GM21360 (cell line): ENCODE measurements around the gene POC1A.
"Not testable (repeated sequence)": the region's sequence is repeated elsewhere in the genome, so short reads cannot be mapped to it uniquely, and the experiment has no call there.

Experiments
- ATAC-seq: cut with Tn5 transposase; IDR thresholded peaks from one replicate; pipeline ENCODE4 v1.9.1; 2021; ENCODE audit warnings: mild to moderate bottlenecking, moderate library complexity; ENCODE audit not compliant: unreplicated experiment

POC1A gene

DNA sequence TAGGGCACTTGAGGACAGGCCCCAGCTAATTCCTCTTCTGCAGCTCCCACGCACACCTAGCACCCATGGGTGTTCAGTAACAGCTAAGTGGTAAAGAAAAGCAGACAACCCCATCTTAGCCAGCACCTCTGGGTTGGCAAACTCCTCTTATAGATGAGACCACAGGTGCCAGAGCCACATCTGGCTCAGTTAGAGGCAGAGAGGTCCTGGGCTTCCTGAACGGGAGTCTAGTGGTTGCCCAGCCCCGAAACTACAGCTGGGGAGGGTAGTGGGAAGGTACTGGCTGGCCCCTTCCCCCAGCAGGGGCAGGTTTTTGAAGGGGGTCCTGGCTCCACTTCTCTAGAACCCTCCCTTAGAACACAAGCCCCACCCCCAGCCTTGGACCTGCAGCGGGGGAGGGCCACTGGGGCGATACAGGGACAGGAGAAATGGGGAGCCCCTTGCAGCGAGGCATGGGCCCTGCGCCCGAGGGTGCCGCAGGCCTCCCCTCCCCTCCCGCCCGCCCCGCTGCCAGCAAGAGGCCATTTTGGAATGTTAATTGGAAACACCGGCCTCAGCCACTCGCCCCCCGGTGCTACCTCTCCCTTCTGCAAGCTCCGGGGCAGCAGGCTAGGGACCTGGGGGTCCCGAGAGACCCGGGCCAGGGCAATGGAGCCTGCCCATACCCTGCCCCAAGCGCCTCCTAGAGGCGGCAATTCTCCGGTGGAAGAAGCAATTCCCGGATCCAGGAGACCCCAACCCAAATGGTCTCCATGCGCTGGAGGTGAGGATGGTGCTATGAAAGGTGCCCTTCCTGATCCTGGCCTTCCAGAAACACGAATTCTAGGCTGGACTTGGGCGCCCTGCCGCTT, 99.3 kb downstream of the POC1A start:
- ATAC-seq = no peak

DNA sequence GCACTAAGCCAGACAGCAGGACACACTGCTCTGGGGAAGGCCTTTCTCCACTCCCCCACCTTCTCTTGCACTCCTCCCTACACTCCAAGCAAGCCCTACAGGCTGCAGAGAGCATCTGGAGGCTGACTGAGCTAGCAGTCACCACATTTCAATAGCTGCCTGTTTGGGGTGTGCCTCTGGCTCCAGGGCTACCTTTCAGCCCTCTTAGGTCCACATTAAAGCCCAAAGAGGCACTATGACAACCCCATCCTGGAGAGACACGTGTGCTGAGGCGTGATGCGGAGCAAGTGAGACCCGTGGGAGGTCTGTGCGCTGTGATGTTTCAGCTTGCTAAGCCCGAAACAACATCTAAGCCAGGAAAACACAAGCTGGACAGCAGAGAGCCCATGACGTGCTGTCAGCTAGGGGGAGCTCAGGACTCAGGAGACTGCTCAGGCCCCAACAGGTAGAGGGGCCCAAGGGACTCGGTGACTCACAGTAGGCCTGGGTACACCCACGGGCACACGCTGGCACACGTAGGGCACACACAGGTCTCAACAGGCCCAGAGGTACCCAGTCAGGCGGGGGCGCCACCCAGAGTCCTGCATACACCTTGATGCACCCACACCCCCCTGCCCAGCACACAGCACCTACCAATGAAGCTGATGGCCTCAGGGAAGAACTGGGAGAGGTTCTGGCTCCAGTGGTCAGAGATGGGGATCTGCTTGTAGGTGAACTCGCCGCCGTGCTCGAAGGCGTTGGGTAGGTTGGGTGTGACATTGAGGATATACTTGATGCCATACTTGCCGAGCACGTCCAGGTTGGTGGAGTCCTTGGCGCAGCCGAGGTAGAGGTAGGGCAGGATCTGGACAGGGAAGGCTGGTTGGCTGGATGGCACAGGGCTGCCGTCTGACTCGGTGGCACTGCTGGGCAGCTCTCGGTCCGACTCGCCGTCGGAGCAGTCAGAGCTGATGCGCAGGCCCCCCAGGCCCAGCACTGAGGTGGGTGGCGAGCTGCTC, 100.6 kb downstream of the POC1A start:
- no peak for ATAC-seq

DNA sequence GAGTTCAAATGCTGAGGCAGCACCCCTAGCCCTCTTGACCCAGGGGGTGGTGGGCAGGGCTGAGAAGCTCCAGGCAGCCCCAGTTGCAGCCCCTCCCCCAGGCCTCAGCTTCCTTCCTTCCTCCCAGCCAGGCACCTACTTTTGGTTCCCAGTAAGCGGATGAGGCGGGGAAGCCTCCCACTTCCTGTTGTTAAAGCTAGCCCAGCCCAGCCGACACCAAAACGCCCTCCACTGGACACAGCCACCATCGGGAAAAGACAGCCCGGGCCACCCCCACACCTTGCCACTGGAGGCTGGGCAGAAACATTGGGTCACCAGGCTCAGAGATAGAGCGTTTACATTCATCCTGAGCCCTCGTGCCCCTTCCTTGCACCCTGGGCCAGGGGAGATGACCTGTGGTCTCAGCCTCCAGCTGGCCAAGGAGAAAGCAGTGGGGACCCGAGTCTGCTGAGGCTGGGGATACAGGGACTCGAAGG, 101.4 kb downstream of the POC1A start:
- no peak for ATAC-seq

GRCh38 chr3:52051444-52051843, 102.8 kb downstream of the POC1A start:
- no peak for ATAC-seq

- ATAC-seq = no peak
Measured at GRCh38 chr3:52050571-52050970, 103.7 kb downstream of the POC1A start.

DNA sequence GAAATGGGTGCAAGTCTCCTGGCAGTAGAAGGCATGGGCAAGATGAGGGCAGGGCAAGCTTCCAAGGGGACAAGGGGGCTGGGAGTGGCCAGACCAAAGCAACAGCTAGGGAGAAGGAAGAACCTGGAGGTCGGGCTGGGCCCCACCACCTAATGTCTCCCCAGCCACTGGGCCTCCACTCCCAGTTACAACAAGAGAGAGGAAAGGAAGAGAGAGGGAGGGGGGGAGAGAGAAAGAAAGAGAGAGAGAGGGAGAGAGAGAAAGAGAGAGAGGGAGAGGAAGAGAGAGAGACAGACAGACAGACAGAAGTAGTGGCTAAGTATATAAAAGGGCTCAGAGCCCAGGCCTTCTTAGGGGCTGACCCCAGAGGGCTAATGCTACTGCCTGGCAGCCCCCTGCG, 104.7 kb downstream of the POC1A start:
- no peak for ATAC-seq

- ATAC-seq = no peak
Measured at GRCh38 chr3:52047295-52047960, 106.8 kb downstream of the POC1A start.

GRCh38 chr3:52046902-52047239, 107.4 kb downstream of the POC1A start:
- no peak for ATAC-seq

DNA sequence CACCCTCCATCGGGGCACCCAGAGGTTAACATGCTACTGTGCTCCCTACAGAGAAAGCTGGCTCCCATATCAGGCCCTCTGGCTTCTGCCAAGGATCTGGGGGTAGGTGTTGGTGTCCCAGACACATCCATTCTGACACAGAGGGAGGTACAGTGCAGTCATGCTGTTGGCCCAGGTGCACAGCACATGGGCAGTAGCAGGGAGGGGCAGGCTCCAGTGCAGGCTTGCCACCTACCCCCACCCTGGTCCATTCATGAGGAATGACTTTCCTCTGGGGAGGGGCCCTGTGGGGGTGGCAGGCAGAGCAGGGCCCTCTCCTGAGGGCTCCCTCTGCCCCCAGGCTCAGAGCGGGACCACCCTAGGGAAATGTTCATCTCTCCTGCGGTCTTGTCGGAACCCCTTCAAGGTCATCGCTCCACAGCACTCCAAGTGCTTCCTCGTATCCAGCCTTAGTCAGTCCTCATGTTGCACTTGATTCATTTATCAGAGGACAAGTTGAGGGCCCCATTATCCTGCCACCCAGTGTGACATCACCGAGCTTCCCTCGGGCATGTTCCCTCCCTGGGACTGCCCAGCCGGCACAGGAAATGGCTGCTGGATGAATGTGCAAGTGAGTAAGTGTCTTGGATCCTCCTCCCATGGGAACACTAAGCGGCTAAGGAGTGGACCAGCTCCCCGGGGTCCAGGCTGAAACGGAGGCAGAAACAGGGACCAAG, 107.9 kb downstream of the POC1A start:
- no peak for ATAC-seq

- ATAC-seq = no peak
Measured at GRCh38 chr3:52044869-52045619, 109.2 kb downstream of the POC1A start.

DNA sequence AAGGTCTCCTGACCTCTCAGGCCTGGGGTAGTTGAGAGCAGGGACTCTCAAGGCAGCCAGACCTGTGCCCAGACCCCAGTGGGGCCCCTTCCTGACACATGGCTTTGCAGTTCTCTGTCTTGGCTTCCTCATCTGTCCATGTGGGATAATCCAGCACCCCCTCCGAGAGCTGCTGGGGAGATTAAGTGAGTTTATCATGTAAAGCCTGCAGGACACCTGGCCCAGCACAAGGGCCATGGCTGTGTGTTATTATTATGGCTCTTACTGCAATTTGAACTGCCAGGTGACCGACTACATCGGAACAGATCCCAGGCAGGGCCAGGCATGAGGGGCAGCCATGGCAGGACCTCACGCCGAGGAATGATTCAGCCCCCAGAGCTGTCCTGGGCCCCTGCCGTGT, 110.5 kb downstream of the POC1A start:
- no peak for ATAC-seq

DNA sequence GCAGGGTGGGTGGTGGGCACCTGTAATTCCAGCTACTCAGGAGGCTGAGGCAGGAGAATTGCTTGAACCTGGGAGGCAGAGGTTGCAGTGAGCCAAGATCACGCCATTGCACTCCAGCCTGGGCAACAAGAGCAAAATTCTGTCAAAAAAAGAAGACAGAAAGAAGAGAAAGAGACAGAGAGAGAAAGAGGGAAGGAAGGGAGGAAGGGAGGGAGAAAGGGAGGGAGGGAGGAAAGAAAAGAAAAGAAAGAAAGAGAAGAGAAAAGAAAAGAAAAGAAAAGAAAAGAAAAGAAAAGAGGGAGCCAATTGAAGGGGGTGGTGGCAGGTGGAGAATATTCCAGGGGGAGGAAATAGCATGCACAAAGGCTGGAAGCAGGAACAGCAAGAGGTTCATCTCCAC, 111.2 kb downstream of the POC1A start:
- ATAC-seq = not testable (repeated sequence)

GRCh38 chr3:52041118-52041731, 113.0 kb downstream of the POC1A start:
- ATAC-seq = no peak

GRCh38 chr3:52040600-52040999, 113.6 kb downstream of the POC1A start:
- ATAC-seq = no peak

- no peak for ATAC-seq
Measured at GRCh38 chr3:52039846-52040245, 114.4 kb downstream of the POC1A start.

DNA sequence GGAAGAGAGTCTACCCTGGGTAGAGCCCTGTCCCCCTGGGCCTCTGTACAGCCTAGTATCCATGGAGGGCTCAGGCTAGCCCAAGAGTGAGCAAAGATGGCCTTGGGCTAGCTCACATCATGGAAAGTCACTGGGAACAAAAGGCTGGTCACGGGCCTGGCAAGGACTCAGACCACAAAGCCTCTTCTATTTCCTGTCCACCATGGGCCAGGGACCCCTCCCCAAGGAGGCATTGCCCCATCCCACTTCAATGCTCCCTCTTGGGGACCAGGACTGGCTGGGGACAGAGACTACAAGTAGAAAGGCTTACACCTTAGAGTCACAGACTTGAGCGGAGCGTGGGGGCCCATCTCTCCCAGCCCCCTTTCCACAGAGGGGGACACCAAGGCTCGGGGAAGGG, 114.8 kb downstream of the POC1A start:
- ATAC-seq = no peak

DNA sequence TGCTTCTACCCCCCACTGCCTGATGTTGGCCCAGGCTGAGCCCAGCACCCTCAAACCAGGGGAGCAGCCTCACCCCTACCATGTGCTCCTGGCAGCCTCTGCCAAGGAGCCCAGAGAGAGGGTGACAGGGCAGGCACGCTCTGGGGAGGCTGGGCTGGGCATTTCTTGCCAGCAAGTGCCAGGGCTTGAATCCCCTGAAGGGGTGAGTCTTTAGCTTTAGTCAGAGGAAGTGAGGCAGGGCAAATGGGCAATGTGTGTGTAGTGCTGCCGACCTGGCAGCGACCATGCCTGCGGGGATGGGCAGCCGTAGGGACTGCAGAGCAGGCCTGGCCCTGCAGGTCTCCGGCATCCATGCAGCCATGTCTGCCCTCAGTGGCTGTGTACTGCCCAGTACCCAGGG, 116.0 kb downstream of the POC1A start:
- no peak for ATAC-seq

GRCh38 chr3:52037291-52037690, 116.9 kb downstream of the POC1A start:
- no peak for ATAC-seq

DNA sequence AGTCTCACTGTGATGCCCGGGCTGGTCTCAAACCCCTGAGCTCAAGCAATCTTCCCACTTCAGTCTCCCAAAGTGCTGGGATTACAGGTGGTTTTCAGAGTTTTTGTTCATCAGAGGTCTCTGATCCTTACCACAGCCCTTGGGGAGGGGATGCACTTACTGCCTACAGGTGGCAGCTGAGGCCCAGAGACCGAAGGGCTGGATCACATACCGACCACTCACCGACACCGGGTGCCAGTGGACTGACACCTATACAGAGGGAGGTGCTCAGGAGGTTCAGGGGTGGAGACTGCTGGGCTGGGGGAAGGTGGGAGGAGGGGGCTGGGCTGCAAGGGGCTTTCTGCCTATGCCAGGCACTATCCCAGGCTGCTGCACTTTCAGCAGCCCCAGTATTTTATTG, 117.4 kb downstream of the POC1A start:
- ATAC-seq = no peak
